ENCODE measurements around the gene RCAN1. TPM values are rescaled to one million over a fixed set of nuclear protein-coding genes. Genes with fewer than 3 reads are reported as not detected.

Gene RCAN1
- total RNA-seq, 3 donors from 2014 or later (not counting 1 experiment from before 2014, with no cell fraction given), result 6.7 to 8.9 (median 8.2) TPM

- intact Hi-C loops (cut with micrococcal nuclease), result no loop called here
- WGBS (ENCODE audit: insufficient coverage), result no CpG with 5 or more reads among the region's 1 CpG
- Mint-ChIP-seq H3K27ac (no peak overlapping the region), H3K4me3 (no peak overlapping the region), H3K36me3 (peaks cover 6% of the 10 kb centered on the region), H3K4me1 (peaks cover 26 to 28% of the 10 kb centered on the region in 2 donors), H3K27me3 (ENCODE audit: low read depth in 2 of 2) (no peaks in the 10 kb centered on the region), H3K9me3 (peaks cover 0 to 3% of the 10 kb centered on the region in 2 donors)
- H3K9me3 ChIP-seq (ENCODE audit: control insufficient read depth, insufficient read depth, low read length), result no peaks in the 10 kb centered on the region
- peaks cover 9% of the 10 kb centered on the region for H3K4me1 ChIP-seq (ENCODE audit: control insufficient read depth, insufficient read depth, low read length)
- ATAC-seq, result no peak
- no peak overlapping the region for H3K4me3 ChIP-seq (ENCODE audit: low read length)
- no peak for DNase-seq
- H3K36me3 ChIP-seq (ENCODE audit: control insufficient read depth, insufficient read depth, low read length), result no peaks in the 10 kb centered on the region
- no peak overlapping the region for H3K27ac ChIP-seq (ENCODE audit: low read length)
- H3K27me3 ChIP-seq (ENCODE audit: control insufficient read depth, insufficient read depth, low read length), result no peaks in the 10 kb centered on the region
- no peak for TF ChIP-seq CTCF (IDR thresholded peaks at IDR 0.05)
Observed at GRCh38 chr21:34590520-34590919, 24.4 kb downstream of the RCAN1 start.

GRCh38 chr21:34589511-34590282 lies 25.2 kb downstream of the RCAN1 start:
- TF ChIP-seq CTCF (IDR thresholded peaks at IDR 0.05), result no peak
- Mint-ChIP-seq H3K4me1 (peaks cover 26 to 28% of the 10 kb centered on the region in 2 donors), H3K9me3 (peaks cover 0 to 3% of the 10 kb centered on the region in 2 donors), H3K36me3 (peaks cover 6% of the 10 kb centered on the region), H3K27ac (peak overlapping the region in 1 of 2 donors; percentile 56), H3K4me3 (no peak overlapping the region), H3K27me3 (ENCODE audit: low read depth in 2 of 2) (no peaks in the 10 kb centered on the region)
- no peaks in the 10 kb centered on the region for H3K9me3 ChIP-seq (ENCODE audit: control insufficient read depth, insufficient read depth, low read length)
- H3K27me3 ChIP-seq (ENCODE audit: control insufficient read depth, insufficient read depth, low read length), result no peaks in the 10 kb centered on the region
- intact Hi-C loops (cut with micrococcal nuclease), result no loop called here
- ATAC-seq (peak; percentile 69 to 83 (median 78)), DNase-seq (peak in 1 of 2 donors; percentile 7)
- no peak overlapping the region for H3K4me3 ChIP-seq (ENCODE audit: low read length)
- H3K36me3 ChIP-seq (ENCODE audit: control insufficient read depth, insufficient read depth, low read length), result no peaks in the 10 kb centered on the region
- 79% methylated on average over 9 of the region's 9 CpGs for WGBS (ENCODE audit: insufficient coverage)
- peaks cover 9% of the 10 kb centered on the region for H3K4me1 ChIP-seq (ENCODE audit: control insufficient read depth, insufficient read depth, low read length)
- H3K27ac ChIP-seq (ENCODE audit: low read length), result no peak overlapping the region

GRCh38 chr21:34583926-34584563 lies 30.9 kb downstream of the RCAN1 start:
- WGBS (ENCODE audit: insufficient coverage), result 83% methylated on average over 2 of the region's 3 CpGs
- TF ChIP-seq CTCF (IDR thresholded peaks at IDR 0.05), result no peak
- no peak for ATAC-seq

More at GRCh38 chr21:34583926-34584563, 30.9 kb downstream of the RCAN1 start:
- intact Hi-C loops (cut with micrococcal nuclease), result no loop called here
- Mint-ChIP-seq H3K9me3 (peaks cover 0 to 3% of the 10 kb centered on the region in 2 donors), H3K36me3 (peaks cover 6% of the 10 kb centered on the region), H3K4me3 (no peak overlapping the region), H3K27ac (no peak overlapping the region), H3K27me3 (ENCODE audit: low read depth in 2 of 2) (no peaks in the 10 kb centered on the region), H3K4me1 (peaks cover 23 to 29% of the 10 kb centered on the region in 2 donors)
- H3K27me3 ChIP-seq (ENCODE audit: control insufficient read depth, insufficient read depth, low read length), result no peaks in the 10 kb centered on the region
- no peaks in the 10 kb centered on the region for H3K36me3 ChIP-seq (ENCODE audit: control insufficient read depth, insufficient read depth, low read length)
- no peak overlapping the region for H3K27ac ChIP-seq (ENCODE audit: low read length)
- no peaks in the 10 kb centered on the region for H3K9me3 ChIP-seq (ENCODE audit: control insufficient read depth, insufficient read depth, low read length)
- H3K4me1 ChIP-seq (ENCODE audit: control insufficient read depth, insufficient read depth, low read length), result no peaks in the 10 kb centered on the region
- DNase-seq, result no peak
- H3K4me3 ChIP-seq (ENCODE audit: low read length), result no peak overlapping the region
